HG03439 (cell line): Measurements from ENCODE around the gene SPAG16.
"Not testable (repeated sequence)": the region's sequence is repeated elsewhere in the genome, so short reads cannot be mapped to it uniquely, and the experiment has no call there.

Experiments
- ATAC-seq: cut with Tn5 transposase; IDR thresholded peaks from one replicate; pipeline ENCODE4 v1.9.1; 2021; ENCODE audit warnings: mild to moderate bottlenecking, moderate library complexity; ENCODE audit not compliant: unreplicated experiment

SPAG16 gene

GRCh38 chr2:213407027-213407426 lies 122.8 kb downstream of the SPAG16 start:
- ATAC-seq: not testable (repeated sequence)

- ATAC-seq: not testable (repeated sequence)
Measured at GRCh38 chr2:213408426-213409070, 124.3 kb downstream of the SPAG16 start.

- ATAC-seq: not testable (repeated sequence)
Measured at GRCh38 chr2:213410687-213411086, 126.4 kb downstream of the SPAG16 start.

GRCh38 chr2:213411582-213412289 lies 127.5 kb downstream of the SPAG16 start:
- no peak for ATAC-seq

GRCh38 chr2:213415093-213415492 lies 130.8 kb downstream of the SPAG16 start:
- no peak for ATAC-seq

- no peak for ATAC-seq
Measured at GRCh38 chr2:213416832-213417231, 132.6 kb downstream of the SPAG16 start.

GRCh38 chr2:213419980-213420379 lies 135.7 kb downstream of the SPAG16 start:
- no peak for ATAC-seq

GRCh38 chr2:213420828-213421385 lies 136.6 kb downstream of the SPAG16 start:
- ATAC-seq: no peak

GRCh38 chr2:213422211-213422610 lies 137.9 kb downstream of the SPAG16 start:
- no peak for ATAC-seq

- ATAC-seq: no peak
Measured at GRCh38 chr2:213425618-213426017, 141.4 kb downstream of the SPAG16 start.

- no peak for ATAC-seq
Measured at GRCh38 chr2:213429516-213429915, 145.3 kb downstream of the SPAG16 start.

GRCh38 chr2:213443921-213444320 lies 159.7 kb downstream of the SPAG16 start:
- no peak for ATAC-seq

- no peak for ATAC-seq
Measured at GRCh38 chr2:213451542-213452239, 167.4 kb downstream of the SPAG16 start.

GRCh38 chr2:213455316-213456008 lies 171.2 kb downstream of the SPAG16 start:
- ATAC-seq: no peak

- ATAC-seq: no peak
Measured at GRCh38 chr2:213475433-213475832, 191.2 kb downstream of the SPAG16 start.

GRCh38 chr2:213476641-213477040 lies 192.4 kb downstream of the SPAG16 start:
- no peak for ATAC-seq

GRCh38 chr2:213490087-213490486 lies 205.8 kb downstream of the SPAG16 start:
- no peak for ATAC-seq

- no peak for ATAC-seq
Measured at GRCh38 chr2:213491376-213491775, 207.1 kb downstream of the SPAG16 start.

- ATAC-seq: no peak
Measured at GRCh38 chr2:213496226-213496625, 212.0 kb downstream of the SPAG16 start.

- ATAC-seq: no peak
Measured at GRCh38 chr2:213500881-213501280, 216.6 kb downstream of the SPAG16 start.

GRCh38 chr2:213524164-213524563 lies 239.9 kb downstream of the SPAG16 start:
- no peak for ATAC-seq
